ENCODE data around the gene RPS17.

Gene RPS17

DNA sequence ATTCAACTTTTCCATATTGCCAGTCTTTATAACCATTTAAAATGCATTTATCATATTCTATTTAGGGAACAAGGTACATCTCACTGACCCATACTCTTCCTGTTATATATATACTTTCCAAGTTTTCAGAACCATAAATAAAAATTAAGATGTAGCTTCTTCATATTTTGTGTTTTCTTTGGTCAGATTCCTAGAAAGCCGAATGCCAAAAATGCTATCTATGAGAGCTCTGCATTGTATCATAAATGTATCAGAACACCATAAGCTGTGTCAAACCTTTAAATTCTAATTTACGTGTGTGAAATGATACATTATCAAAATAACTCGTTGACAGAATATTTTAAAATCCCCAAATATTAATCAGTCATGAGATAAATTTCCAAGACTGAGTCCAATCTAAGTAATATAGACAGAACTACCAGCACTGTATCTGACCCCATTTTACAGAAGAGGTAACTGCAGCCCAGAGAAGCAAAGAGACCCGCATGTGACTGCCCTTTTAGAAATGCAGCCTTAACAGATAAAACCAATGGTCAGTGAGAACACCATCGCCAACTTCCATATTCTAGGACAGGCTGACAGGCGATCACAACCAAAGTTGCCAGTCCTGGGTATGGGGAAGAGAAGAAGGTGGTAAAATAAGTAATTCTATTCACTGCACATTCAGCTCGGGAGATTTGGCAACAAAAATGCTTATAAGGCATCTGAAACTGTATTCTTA, 16.2 kb upstream of the RPS17 start:
- TF ChIP-seq, protein P1, sequence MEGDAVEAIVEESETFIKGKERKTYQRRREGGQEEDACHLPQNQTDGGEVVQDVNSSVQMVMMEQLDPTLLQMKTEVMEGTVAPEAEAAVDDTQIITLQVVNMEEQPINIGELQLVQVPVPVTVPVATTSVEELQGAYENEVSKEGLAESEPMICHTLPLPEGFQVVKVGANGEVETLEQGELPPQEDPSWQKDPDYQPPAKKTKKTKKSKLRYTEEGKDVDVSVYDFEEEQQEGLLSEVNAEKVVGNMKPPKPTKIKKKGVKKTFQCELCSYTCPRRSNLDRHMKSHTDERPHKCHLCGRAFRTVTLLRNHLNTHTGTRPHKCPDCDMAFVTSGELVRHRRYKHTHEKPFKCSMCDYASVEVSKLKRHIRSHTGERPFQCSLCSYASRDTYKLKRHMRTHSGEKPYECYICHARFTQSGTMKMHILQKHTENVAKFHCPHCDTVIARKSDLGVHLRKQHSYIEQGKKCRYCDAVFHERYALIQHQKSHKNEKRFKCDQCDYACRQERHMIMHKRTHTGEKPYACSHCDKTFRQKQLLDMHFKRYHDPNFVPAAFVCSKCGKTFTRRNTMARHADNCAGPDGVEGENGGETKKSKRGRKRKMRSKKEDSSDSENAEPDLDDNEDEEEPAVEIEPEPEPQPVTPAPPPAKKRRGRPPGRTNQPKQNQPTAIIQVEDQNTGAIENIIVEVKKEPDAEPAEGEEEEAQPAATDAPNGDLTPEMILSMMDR (IDR thresholded peaks at IDR 0.05): no peak

DNA sequence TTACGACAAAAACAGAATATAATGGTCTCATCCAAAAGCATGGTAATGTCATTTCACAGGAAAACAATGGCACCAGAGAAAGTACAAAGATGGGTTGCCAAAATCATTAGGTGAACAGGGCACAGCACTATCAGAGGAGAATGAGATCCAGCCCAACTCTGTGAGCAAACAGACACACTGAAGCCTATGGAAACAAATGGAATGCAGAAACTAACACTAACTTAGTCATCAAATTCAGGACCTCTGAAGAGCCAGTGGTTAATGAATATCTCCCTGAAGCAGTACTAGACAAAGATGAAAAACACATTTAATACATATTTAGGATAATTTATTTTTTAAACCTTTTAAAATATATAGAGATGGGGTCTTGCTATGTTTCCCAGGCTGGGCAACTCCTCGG, 14.6 kb upstream of the RPS17 start:
- TF ChIP-seq, protein P1 (IDR thresholded peaks at IDR 0.05): no peak

DNA sequence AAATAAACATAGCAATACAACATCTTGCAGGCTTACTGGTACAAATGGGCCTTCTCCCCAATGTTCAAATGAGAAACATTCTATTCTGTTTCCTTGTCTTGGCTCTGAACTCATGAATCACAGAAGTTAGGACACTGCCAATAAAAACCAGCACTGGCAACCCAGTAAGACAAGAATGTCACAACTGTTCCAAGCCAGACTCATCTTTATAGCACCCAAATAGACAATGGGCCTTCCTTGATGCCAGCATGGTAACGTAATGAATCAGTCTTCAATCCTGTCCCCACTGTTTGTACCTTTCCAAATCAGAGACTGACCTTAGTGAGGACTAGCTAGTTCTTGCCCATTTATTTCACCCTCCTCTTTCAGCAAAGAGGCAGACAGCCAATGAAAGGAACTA, 14.1 kb upstream of the RPS17 start:
- TF ChIP-seq, protein P1 (IDR thresholded peaks at IDR 0.05): no peak

DNA sequence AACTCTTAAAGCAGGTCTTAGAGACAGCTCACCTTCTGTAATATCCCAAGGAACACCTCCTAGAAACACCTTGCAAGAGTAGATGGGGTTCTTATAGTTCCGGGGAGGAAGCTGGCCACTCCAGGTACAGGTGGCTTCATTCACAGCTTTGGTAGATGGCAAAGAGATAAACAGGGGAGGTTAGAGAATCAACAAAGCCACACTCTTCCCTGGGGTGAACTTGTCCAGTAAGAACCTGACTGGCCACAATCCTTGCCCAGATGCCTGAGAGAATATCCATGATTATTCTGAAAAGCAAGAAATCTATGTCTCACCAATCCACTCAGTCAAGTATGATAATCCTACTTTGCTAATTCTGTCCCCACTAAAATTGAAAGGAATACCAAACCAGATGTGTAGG, 13.6 kb upstream of the RPS17 start:
- TF ChIP-seq, protein P1 (IDR thresholded peaks at IDR 0.05): no peak

DNA sequence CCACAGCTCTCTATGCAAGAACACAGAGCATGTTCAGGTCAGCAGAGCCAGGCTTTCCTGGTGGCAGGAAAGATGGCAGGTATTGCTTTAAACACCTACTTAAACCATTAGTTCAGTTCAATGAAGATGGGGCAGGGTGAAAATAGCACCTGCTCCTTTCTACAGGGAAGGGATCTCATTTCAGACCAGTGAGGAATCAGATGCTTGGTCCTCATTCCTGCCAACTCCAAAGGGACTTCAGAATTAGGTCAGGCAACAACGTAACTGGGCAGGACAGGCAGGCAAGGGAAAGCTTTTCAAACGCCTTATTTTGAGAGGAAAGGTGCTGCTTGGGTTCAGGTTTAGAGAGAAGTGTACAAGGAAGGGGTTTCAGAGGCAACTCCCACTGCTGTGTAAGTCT, 12.6 kb upstream of the RPS17 start:
- TF ChIP-seq, protein P1 (IDR thresholded peaks at IDR 0.05): no peak

DNA sequence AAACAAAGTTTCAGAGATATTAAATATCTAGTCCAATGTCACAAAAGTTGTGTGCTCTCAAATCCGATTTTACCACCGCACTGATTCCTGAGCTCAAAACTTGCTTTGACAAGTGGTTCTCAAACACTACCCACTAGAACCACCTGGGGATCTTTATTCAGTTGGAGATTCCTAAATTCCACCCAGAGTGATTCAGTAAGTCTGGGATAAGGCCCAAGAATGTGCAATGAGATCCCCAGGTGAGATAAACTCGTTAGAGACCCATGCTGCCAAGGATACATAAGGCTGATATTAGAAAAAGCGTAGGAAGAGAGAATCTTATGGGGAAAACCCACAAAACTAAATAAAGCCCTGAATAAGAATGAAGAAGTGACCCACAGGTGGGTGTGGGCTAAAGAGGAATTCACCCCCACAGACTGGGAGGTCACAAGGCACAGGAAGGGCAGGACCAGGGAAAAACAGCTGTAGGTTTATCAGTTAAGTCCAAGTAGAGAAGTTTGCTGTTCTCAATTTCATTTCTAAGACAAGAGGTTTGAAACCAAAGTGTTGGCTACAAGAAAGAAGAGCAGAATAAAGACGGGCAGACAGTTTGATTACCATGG, 11.5 kb upstream of the RPS17 start:
- TF ChIP-seq, protein P1 (IDR thresholded peaks at IDR 0.05): no peak

DNA sequence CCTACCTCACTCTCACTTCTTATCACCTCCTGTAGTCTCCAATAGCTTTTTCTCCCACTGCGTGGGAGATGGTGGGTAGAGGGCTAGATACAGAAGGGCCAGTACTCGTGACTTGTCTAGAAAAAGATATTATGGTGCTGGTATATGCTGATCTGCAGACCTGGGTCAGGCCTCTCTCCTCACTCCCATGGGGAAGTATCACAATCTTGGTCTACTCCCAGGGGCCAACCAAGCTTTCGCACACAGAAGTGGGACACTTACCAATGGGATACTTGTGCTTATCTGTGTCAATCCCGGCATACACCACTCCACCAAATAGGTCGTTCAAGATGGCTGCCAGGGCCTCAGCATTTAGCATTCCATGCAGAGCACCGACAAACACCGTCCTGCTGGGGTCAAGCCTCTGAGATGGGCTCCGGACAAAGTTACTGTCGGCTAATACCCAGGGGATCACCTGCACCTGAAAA, 9.0 kb upstream of the RPS17 start:
- TF ChIP-seq, protein P1 (IDR thresholded peaks at IDR 0.05): no peak

All from LNCAP (cell line).